ENCODE measurements around the gene AMOT.
A peak's percentile ranks its signal among the peaks of the same experiment; 100 is the strongest.

AMOT gene

GRCh38 chrX:112840382-112841113 lies at the start of gene AMOT:
Gene AMOT (minus strand): TSS chrX:112840831. CDS start chrX:112823126, 17,705 bp downstream.
- peak; percentile 41 for DNase-seq (ENCODE audit: low read depth, low spot score)

GRCh38 chrX:112889400-112889799 lies 48.8 kb upstream of the AMOT start:
- H3K9me3 ChIP-seq (ENCODE audit: control insufficient read depth, insufficient read depth, low read length) = no peaks in the 10 kb centered on the region
- H3K27me3 ChIP-seq (ENCODE audit: control insufficient read depth, insufficient read depth, low read length) = no peaks in the 10 kb centered on the region
- no peaks in the 10 kb centered on the region for H3K4me1 ChIP-seq (ENCODE audit: control insufficient read depth, insufficient read depth, low read length)
- no peak for DNase-seq (ENCODE audit: low read depth, low spot score)
- no peaks in the 10 kb centered on the region for H3K36me3 ChIP-seq (ENCODE audit: control insufficient read depth, insufficient read depth, low read length)
- no CpG with 5 or more reads among the region's 9 CpGs for WGBS (ENCODE audit: insufficient coverage, insufficient read length)
- no peak overlapping the region for H3K4me3 ChIP-seq (ENCODE audit: low read length)
- H3K27ac ChIP-seq (ENCODE audit: low read length) = no peak overlapping the region

More at GRCh38 chrX:112840382-112841113, at the start of gene AMOT:
- Histone ChIP-seq H3K36me3 (ENCODE audit: control insufficient read depth, insufficient read depth, low read length) (no peaks in the 10 kb centered on the region), H3K27me3 (ENCODE audit: control insufficient read depth, insufficient read depth, low read length) (peaks cover 2% of the 10 kb centered on the region; the same call in 1 of the 2 replicates), H3K4me3 (ENCODE audit: low read length) (peak within 1 kb of the TSS; percentile 66; the same call in 1 of the 2 replicates), H3K9me3 (ENCODE audit: control insufficient read depth, insufficient read depth, low read length) (no peaks in the 10 kb centered on the region), H3K4me1 (ENCODE audit: control insufficient read depth, insufficient read depth, low read length) (no peaks in the 10 kb centered on the region), H3K27ac (ENCODE audit: low read length) (no peak within 1 kb of the TSS)
- WGBS (ENCODE audit: insufficient coverage, insufficient read length) = no CpG with 5 or more reads among the region's 49 CpGs

GRCh38 chrX:112888916-112889315 lies 48.3 kb upstream of the AMOT start:
- Histone ChIP-seq H3K27me3 (ENCODE audit: control insufficient read depth, insufficient read depth, low read length) (no peaks in the 10 kb centered on the region), H3K9me3 (ENCODE audit: control insufficient read depth, insufficient read depth, low read length) (no peaks in the 10 kb centered on the region), H3K36me3 (ENCODE audit: control insufficient read depth, insufficient read depth, low read length) (no peaks in the 10 kb centered on the region), H3K27ac (ENCODE audit: low read length) (no peak overlapping the region), H3K4me1 (ENCODE audit: control insufficient read depth, insufficient read depth, low read length) (no peaks in the 10 kb centered on the region), H3K4me3 (ENCODE audit: low read length) (no peak overlapping the region)
- DNase-seq (ENCODE audit: low read depth, low spot score) = no peak
- no CpG with 5 or more reads among the region's 2 CpGs for whole genome bisulfite sequencing (ENCODE audit: insufficient coverage, insufficient read length)

- no CpG with 5 or more reads among the region's 3 CpGs for WGBS (ENCODE audit: insufficient coverage, insufficient read length)
- Histone ChIP-seq H3K27ac (ENCODE audit: low read length) (no peak overlapping the region), H3K4me3 (ENCODE audit: low read length) (no peak overlapping the region), H3K4me1 (ENCODE audit: control insufficient read depth, insufficient read depth, low read length) (no peaks in the 10 kb centered on the region), H3K36me3 (ENCODE audit: control insufficient read depth, insufficient read depth, low read length) (no peaks in the 10 kb centered on the region), H3K9me3 (ENCODE audit: control insufficient read depth, insufficient read depth, low read length) (no peaks in the 10 kb centered on the region), H3K27me3 (ENCODE audit: control insufficient read depth, insufficient read depth, low read length) (no peaks in the 10 kb centered on the region)
- no peak for DNase-seq (ENCODE audit: low read depth, low spot score)
These were observed 37.1 kb upstream of the AMOT start for GRCh38 chrX:112877771-112878173.

GRCh38 chrX:112874614-112875013 lies 34.0 kb upstream of the AMOT start:
- H3K27ac ChIP-seq (ENCODE audit: low read length) = no peak overlapping the region
- no peaks in the 10 kb centered on the region for H3K9me3 ChIP-seq (ENCODE audit: control insufficient read depth, insufficient read depth, low read length)
- H3K4me1 ChIP-seq (ENCODE audit: control insufficient read depth, insufficient read depth, low read length) = no peaks in the 10 kb centered on the region
- H3K4me3 ChIP-seq (ENCODE audit: low read length) = no peak overlapping the region
- no peaks in the 10 kb centered on the region for H3K36me3 ChIP-seq (ENCODE audit: control insufficient read depth, insufficient read depth, low read length)
- DNase-seq (ENCODE audit: low read depth, low spot score) = no peak
- no peaks in the 10 kb centered on the region for H3K27me3 ChIP-seq (ENCODE audit: control insufficient read depth, insufficient read depth, low read length)
- no CpG with 5 or more reads among the region's 1 CpG for WGBS (ENCODE audit: insufficient coverage, insufficient read length)

GRCh38 chrX:112874175-112874574 lies 33.5 kb upstream of the AMOT start:
- Histone ChIP-seq H3K4me3 (ENCODE audit: low read length) (no peak overlapping the region), H3K4me1 (ENCODE audit: control insufficient read depth, insufficient read depth, low read length) (no peaks in the 10 kb centered on the region), H3K9me3 (ENCODE audit: control insufficient read depth, insufficient read depth, low read length) (no peaks in the 10 kb centered on the region), H3K36me3 (ENCODE audit: control insufficient read depth, insufficient read depth, low read length) (no peaks in the 10 kb centered on the region), H3K27me3 (ENCODE audit: control insufficient read depth, insufficient read depth, low read length) (no peaks in the 10 kb centered on the region), H3K27ac (ENCODE audit: low read length) (no peak overlapping the region)
- no peak for DNase-seq (ENCODE audit: low read depth, low spot score)
- WGBS (ENCODE audit: insufficient coverage, insufficient read length) = no CpG with 5 or more reads among the region's 1 CpG

- no peaks in the 10 kb centered on the region for H3K27me3 ChIP-seq (ENCODE audit: control insufficient read depth, insufficient read depth, low read length)
- no peak for DNase-seq (ENCODE audit: low read depth, low spot score)
- no peak overlapping the region for H3K27ac ChIP-seq (ENCODE audit: low read length)
- H3K4me1 ChIP-seq (ENCODE audit: control insufficient read depth, insufficient read depth, low read length) = no peaks in the 10 kb centered on the region
- WGBS (ENCODE audit: insufficient coverage, insufficient read length) = no CpG with 5 or more reads among the region's 3 CpGs
- no peak overlapping the region for H3K4me3 ChIP-seq (ENCODE audit: low read length)
- H3K36me3 ChIP-seq (ENCODE audit: control insufficient read depth, insufficient read depth, low read length) = no peaks in the 10 kb centered on the region
- H3K9me3 ChIP-seq (ENCODE audit: control insufficient read depth, insufficient read depth, low read length) = no peaks in the 10 kb centered on the region
These were observed 28.0 kb upstream of the AMOT start for GRCh38 chrX:112868586-112868985.

- WGBS (ENCODE audit: insufficient coverage, insufficient read length) = no CpG with 5 or more reads among the region's 2 CpGs
- H3K27me3 ChIP-seq (ENCODE audit: control insufficient read depth, insufficient read depth, low read length) = no peaks in the 10 kb centered on the region
- no peaks in the 10 kb centered on the region for H3K36me3 ChIP-seq (ENCODE audit: control insufficient read depth, insufficient read depth, low read length)
- no peak for DNase-seq (ENCODE audit: low read depth, low spot score)
- H3K9me3 ChIP-seq (ENCODE audit: control insufficient read depth, insufficient read depth, low read length) = no peaks in the 10 kb centered on the region
- H3K4me3 ChIP-seq (ENCODE audit: low read length) = no peak overlapping the region
- H3K27ac ChIP-seq (ENCODE audit: low read length) = no peak overlapping the region
- H3K4me1 ChIP-seq (ENCODE audit: control insufficient read depth, insufficient read depth, low read length) = no peaks in the 10 kb centered on the region
These were observed 26.9 kb upstream of the AMOT start for GRCh38 chrX:112867570-112867969.

- no peaks in the 10 kb centered on the region for H3K9me3 ChIP-seq (ENCODE audit: control insufficient read depth, insufficient read depth, low read length)
- no CpG with 5 or more reads among the region's 1 CpG for WGBS (ENCODE audit: insufficient coverage, insufficient read length)
- no peaks in the 10 kb centered on the region for H3K36me3 ChIP-seq (ENCODE audit: control insufficient read depth, insufficient read depth, low read length)
- H3K4me1 ChIP-seq (ENCODE audit: control insufficient read depth, insufficient read depth, low read length) = no peaks in the 10 kb centered on the region
- DNase-seq (ENCODE audit: low read depth, low spot score) = no peak
- H3K27me3 ChIP-seq (ENCODE audit: control insufficient read depth, insufficient read depth, low read length) = no peaks in the 10 kb centered on the region
- no peak overlapping the region for H3K4me3 ChIP-seq (ENCODE audit: low read length)
- no peak overlapping the region for H3K27ac ChIP-seq (ENCODE audit: low read length)
These were observed 25.5 kb upstream of the AMOT start for GRCh38 chrX:112866175-112866574.

GRCh38 chrX:112865464-112866025 lies 24.9 kb upstream of the AMOT start:
- Histone ChIP-seq H3K27ac (ENCODE audit: low read length) (no peak overlapping the region), H3K27me3 (ENCODE audit: control insufficient read depth, insufficient read depth, low read length) (no peaks in the 10 kb centered on the region), H3K4me1 (ENCODE audit: control insufficient read depth, insufficient read depth, low read length) (no peaks in the 10 kb centered on the region), H3K4me3 (ENCODE audit: low read length) (no peak overlapping the region), H3K9me3 (ENCODE audit: control insufficient read depth, insufficient read depth, low read length) (no peaks in the 10 kb centered on the region), H3K36me3 (ENCODE audit: control insufficient read depth, insufficient read depth, low read length) (no peaks in the 10 kb centered on the region)
- DNase-seq (ENCODE audit: low read depth, low spot score) = no peak
- no CpG with 5 or more reads among the region's 4 CpGs for WGBS (ENCODE audit: insufficient coverage, insufficient read length)

- H3K4me1 ChIP-seq (ENCODE audit: control insufficient read depth, insufficient read depth, low read length) = no peaks in the 10 kb centered on the region
- no CpG with 5 or more reads among the region's 2 CpGs for WGBS (ENCODE audit: insufficient coverage, insufficient read length)
- H3K36me3 ChIP-seq (ENCODE audit: control insufficient read depth, insufficient read depth, low read length) = no peaks in the 10 kb centered on the region
- no peak for DNase-seq (ENCODE audit: low read depth, low spot score)
- no peak overlapping the region for H3K27ac ChIP-seq (ENCODE audit: low read length)
- H3K27me3 ChIP-seq (ENCODE audit: control insufficient read depth, insufficient read depth, low read length) = no peaks in the 10 kb centered on the region
- H3K9me3 ChIP-seq (ENCODE audit: control insufficient read depth, insufficient read depth, low read length) = no peaks in the 10 kb centered on the region
- no peak overlapping the region for H3K4me3 ChIP-seq (ENCODE audit: low read length)
These were observed 23.2 kb upstream of the AMOT start for GRCh38 chrX:112863850-112864249.
